ENCODE results near the gene TIFAB. TPM values are rescaled to one million over a fixed set of nuclear protein-coding genes. Genes with fewer than 3 reads are reported as not detected.

TIFAB gene, protein sequence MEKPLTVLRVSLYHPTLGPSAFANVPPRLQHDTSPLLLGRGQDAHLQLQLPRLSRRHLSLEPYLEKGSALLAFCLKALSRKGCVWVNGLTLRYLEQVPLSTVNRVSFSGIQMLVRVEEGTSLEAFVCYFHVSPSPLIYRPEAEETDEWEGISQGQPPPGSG
- not detected for polyA plus RNA-seq (2012; ENCODE audit: insufficient read length, low read depth)

DNA sequence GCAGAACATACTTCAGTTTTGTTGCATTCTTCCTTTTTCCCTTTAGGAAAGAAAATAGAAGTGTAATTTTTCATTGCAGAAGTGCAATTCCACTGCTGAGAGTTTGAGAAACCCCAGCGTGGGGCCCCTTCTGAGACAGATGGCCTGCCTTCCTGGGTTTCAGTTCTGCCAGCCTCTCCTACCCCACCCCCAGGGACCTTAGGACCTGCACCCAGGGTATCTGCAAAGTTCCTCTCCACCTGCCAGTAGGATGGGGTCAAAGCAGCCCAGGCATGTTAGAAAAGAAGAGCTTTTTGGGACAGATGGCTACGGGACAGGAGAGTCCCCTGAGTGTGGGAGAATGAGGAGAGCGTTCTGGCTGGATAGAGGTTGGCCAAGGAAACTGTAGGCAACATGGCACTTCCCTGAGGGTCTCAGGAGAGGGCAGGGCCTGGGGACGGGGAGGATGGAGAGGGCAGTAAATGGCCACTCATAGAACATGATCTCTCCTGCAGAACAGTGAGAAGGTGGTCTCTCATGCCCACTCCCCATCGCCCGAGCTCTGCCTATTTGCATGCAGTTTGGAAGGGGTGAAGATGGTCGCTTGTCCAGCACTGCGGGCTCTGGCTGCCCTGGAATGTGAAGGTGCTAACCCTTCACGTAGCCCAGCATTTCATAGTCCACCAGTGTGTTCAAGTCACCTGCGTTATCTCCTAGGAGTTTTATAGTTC lies at the start of gene TIFAB:
Gene TIFAB (minus strand): TSS at position 31 of the 710 bp plus-strand sequence. CDS start 2,412 bp downstream, outside the sequence.
- no peak for TF ChIP-seq POLR2AphosphoS5 (IDR thresholded peaks at IDR 0.05; ENCODE audit: low read depth, low read length)
- TF ChIP-seq, protein P1, sequence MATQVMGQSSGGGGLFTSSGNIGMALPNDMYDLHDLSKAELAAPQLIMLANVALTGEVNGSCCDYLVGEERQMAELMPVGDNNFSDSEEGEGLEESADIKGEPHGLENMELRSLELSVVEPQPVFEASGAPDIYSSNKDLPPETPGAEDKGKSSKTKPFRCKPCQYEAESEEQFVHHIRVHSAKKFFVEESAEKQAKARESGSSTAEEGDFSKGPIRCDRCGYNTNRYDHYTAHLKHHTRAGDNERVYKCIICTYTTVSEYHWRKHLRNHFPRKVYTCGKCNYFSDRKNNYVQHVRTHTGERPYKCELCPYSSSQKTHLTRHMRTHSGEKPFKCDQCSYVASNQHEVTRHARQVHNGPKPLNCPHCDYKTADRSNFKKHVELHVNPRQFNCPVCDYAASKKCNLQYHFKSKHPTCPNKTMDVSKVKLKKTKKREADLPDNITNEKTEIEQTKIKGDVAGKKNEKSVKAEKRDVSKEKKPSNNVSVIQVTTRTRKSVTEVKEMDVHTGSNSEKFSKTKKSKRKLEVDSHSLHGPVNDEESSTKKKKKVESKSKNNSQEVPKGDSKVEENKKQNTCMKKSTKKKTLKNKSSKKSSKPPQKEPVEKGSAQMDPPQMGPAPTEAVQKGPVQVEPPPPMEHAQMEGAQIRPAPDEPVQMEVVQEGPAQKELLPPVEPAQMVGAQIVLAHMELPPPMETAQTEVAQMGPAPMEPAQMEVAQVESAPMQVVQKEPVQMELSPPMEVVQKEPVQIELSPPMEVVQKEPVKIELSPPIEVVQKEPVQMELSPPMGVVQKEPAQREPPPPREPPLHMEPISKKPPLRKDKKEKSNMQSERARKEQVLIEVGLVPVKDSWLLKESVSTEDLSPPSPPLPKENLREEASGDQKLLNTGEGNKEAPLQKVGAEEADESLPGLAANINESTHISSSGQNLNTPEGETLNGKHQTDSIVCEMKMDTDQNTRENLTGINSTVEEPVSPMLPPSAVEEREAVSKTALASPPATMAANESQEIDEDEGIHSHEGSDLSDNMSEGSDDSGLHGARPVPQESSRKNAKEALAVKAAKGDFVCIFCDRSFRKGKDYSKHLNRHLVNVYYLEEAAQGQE (IDR thresholded peaks at IDR 0.05; ENCODE audit: insufficient read depth in 1 of 2, low read depth in 2 of 2, low read length in 2 of 2): no peak
- TF ChIP-seq SIN3A (IDR thresholded peaks at IDR 0.05; ENCODE audit: borderline replicate concordance, insufficient read depth, low read length): no peak
- no peak for TF ChIP-seq TAF1 (IDR thresholded peaks at IDR 0.05; ENCODE audit: borderline replicate concordance, insufficient read depth, low read length)
- TF ChIP-seq FOXP2 (optimal IDR thresholded peaks at IDR 0.05; ENCODE audit: borderline replicate concordance, extremely low read depth, extremely low read length, insufficient read depth): no peak

DNA sequence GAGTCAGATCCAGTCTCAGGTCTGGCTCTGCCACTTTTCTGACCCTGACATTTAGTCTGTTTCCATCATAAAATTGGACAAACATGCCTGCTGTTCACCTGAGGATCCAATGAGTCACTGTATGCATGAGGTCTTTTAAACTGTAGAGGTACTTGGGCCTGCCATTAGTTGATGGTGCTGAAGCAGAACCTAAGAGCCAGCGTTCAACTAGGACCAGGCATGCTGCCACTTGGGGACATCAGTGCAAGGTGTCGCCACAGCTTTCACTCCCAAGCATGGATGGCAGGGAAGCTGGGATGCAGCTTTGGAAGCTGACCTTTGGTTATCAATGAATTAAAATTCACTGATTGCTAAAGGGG lies 46.5 kb upstream of the TIFAB start:
- TF ChIP-seq SIN3A (IDR thresholded peaks at IDR 0.05; ENCODE audit: borderline replicate concordance, insufficient read depth, low read length) (no peak), FOXP2 (optimal IDR thresholded peaks at IDR 0.05; ENCODE audit: borderline replicate concordance, extremely low read depth, extremely low read length, insufficient read depth) (no peak), TAF1 (IDR thresholded peaks at IDR 0.05; ENCODE audit: borderline replicate concordance, insufficient read depth, low read length) (no peak), POLR2AphosphoS5 (IDR thresholded peaks at IDR 0.05; ENCODE audit: low read depth, low read length) (no peak)
- TF ChIP-seq, protein P1 (IDR thresholded peaks at IDR 0.05; ENCODE audit: insufficient read depth in 1 of 2, low read depth in 2 of 2, low read length in 2 of 2): no peak

DNA sequence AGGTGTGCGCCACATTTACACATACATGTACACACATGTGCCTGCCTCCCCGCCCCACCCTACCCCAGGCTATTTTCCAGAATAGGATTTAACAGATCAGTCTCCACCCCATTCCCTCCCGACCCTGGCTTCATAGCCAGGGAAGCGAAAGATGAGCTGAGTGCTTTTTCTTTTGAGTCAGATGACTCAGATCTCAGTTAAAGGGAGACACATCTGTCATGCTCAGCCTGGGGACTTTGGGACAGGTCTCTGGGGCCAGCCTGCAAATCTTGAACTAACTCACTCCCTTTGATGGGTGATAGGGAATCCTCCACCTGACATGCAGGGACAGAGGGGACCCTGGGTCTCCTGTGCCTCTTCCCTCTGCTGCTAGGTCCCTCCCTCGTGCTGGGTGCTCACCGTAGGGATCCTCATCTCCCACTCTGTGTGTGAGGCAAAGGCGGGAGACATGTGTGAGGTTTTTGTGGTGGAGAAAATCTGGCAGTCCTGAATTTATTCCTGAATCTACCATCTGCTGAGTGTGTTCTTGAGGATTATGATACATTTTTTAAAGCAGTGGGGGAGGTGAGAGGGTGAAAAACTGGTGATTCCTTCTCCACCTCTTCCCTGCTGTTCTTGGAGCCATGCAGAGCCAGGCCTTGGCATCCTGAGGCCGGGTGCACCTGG lies 46.0 kb upstream of the TIFAB start:
- TF ChIP-seq SIN3A (IDR thresholded peaks at IDR 0.05; ENCODE audit: borderline replicate concordance, insufficient read depth, low read length) (no peak), POLR2AphosphoS5 (IDR thresholded peaks at IDR 0.05; ENCODE audit: low read depth, low read length) (no peak), FOXP2 (optimal IDR thresholded peaks at IDR 0.05; ENCODE audit: borderline replicate concordance, extremely low read depth, extremely low read length, insufficient read depth) (no peak), TAF1 (IDR thresholded peaks at IDR 0.05; ENCODE audit: borderline replicate concordance, insufficient read depth, low read length) (no peak)
- TF ChIP-seq, protein P1 (IDR thresholded peaks at IDR 0.05; ENCODE audit: insufficient read depth in 1 of 2, low read depth in 2 of 2, low read length in 2 of 2): no peak

DNA sequence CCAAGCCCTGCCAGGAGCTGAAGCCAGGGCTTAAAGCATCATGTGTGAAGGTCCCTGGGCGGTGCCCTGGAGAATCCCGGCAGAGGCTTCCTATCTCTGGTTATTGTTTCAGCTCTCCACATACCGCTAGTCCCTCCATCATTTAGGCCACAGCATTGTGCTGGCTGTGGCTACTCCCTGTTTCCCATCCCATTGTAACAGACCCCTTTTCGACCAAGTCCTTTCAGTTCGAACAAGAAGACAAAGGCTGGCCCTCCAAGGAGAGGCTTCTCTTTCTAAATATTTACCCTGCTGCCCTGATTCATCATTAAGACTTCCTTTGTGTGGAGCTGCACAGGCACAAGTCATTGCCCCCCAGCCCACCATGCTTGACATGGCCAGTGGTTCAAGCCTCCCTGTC lies 42.0 kb upstream of the TIFAB start:
- TF ChIP-seq, protein P1 (IDR thresholded peaks at IDR 0.05; ENCODE audit: insufficient read depth in 1 of 2, low read depth in 2 of 2, low read length in 2 of 2): no peak
- TF ChIP-seq FOXP2 (optimal IDR thresholded peaks at IDR 0.05; ENCODE audit: borderline replicate concordance, extremely low read depth, extremely low read length, insufficient read depth) (no peak), POLR2AphosphoS5 (IDR thresholded peaks at IDR 0.05; ENCODE audit: low read depth, low read length) (no peak), SIN3A (IDR thresholded peaks at IDR 0.05; ENCODE audit: borderline replicate concordance, insufficient read depth, low read length) (no peak), TAF1 (IDR thresholded peaks at IDR 0.05; ENCODE audit: borderline replicate concordance, insufficient read depth, low read length) (no peak)

All from PFSK-1 (cell line).